ENCODE results near the gene SHISA3.

Gene SHISA3

DNA sequence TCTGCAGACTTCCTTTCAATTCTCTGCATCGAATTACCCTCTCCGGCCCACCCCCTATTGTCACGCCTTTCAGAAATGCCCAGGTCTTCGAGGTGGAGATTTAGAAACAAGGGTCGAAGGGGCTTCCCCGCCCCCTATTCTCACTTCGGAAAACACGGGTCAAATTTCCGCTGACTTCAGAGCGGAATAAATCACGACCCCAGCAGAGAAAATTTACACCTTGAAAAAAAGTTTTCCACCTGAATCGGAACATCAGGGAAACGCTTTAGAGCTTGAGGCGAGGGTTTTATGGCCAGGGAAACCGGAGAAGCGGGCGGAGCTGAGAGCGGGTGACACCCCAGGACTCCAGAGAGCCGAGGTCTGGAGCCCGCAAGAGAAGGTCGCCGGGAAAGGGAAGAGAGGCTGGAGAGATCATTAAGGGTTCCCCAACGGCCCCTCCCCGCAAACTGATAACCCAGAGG is 1.6 kb downstream of the SHISA3 start:
- no peak for DNase-seq (ENCODE audit: low read depth)
- H3K4me3 ChIP-seq (ENCODE audit: low read depth, low read length), result no peak overlapping the region
- TF ChIP-seq, protein P1, sequence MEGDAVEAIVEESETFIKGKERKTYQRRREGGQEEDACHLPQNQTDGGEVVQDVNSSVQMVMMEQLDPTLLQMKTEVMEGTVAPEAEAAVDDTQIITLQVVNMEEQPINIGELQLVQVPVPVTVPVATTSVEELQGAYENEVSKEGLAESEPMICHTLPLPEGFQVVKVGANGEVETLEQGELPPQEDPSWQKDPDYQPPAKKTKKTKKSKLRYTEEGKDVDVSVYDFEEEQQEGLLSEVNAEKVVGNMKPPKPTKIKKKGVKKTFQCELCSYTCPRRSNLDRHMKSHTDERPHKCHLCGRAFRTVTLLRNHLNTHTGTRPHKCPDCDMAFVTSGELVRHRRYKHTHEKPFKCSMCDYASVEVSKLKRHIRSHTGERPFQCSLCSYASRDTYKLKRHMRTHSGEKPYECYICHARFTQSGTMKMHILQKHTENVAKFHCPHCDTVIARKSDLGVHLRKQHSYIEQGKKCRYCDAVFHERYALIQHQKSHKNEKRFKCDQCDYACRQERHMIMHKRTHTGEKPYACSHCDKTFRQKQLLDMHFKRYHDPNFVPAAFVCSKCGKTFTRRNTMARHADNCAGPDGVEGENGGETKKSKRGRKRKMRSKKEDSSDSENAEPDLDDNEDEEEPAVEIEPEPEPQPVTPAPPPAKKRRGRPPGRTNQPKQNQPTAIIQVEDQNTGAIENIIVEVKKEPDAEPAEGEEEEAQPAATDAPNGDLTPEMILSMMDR (conservative IDR thresholded peaks at IDR 0.05; ENCODE audit: low read depth, low read length), result no peak

DNA sequence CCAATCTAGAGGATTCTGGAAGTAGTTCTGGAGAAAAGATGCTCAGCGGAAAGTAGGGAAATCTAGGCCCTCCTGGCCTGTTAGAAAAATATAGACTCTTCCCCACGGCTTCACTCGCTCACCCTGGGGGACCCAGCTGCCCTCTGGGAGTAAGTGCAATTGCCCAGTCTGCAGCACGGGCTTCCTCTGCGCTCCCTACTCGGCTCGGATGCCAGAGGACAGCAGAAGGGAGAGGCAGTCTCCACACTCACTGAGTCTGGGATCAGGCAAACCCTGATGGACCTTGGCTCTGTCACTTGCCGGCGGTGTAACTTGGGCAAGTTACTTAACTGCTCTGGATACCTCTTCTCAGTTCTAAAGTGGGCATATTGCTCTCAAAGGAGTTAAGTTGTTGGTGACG is 2.1 kb downstream of the SHISA3 start:
- DNase-seq (ENCODE audit: low read depth), result no peak
- no peak overlapping the region for H3K4me3 ChIP-seq (ENCODE audit: low read depth, low read length)
- TF ChIP-seq, protein P1 (conservative IDR thresholded peaks at IDR 0.05; ENCODE audit: low read depth, low read length), result no peak

DNA sequence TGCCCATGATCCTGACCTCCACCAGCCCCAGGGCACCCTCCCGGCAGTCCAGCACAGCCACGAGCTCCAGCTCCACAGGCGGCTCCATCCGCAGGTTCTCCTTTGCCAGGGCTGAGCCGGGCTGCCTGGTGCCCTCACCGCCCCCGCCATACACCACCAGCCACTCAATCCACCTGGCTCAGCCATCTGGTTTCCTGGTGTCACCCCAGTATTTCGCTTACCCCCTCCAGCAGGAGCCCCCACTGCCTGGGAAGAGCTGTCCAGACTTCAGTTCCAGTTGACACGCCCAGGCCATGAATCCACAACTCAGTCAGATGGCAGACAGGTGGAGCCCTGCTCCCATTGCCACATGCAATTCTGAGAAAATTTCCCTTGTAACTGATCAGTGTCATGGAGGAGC is 3.9 kb downstream of the SHISA3 start:
- TF ChIP-seq, protein P1 (conservative IDR thresholded peaks at IDR 0.05; ENCODE audit: low read depth, low read length), result no peak
- no peak for DNase-seq (ENCODE audit: low read depth)
- no peak overlapping the region for H3K4me3 ChIP-seq (ENCODE audit: low read depth, low read length)

DNA sequence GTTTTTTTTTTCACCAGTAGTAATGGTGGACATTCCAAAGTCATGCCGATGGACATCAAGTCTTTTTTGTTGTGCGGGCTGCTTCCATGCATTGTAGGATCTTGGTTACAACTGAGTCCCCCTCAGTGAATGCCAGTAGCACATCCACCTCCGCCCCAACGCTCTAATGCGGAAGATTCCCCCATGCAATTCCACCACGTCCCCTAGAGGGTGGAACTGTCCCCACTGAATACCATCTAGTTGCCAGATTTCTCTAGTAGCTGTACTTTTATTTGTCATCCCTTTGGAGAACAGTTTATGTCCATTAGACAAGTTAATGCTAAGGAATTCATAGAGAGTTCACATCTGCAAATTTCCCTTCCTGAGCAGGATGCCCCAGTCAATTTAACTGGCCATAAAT is 6.7 kb downstream of the SHISA3 start:
- H3K4me3 ChIP-seq (ENCODE audit: low read depth, low read length), result no peak overlapping the region
- no peak for DNase-seq (ENCODE audit: low read depth)
- TF ChIP-seq, protein P1 (conservative IDR thresholded peaks at IDR 0.05; ENCODE audit: low read depth, low read length), result peak; percentile 3

DNA sequence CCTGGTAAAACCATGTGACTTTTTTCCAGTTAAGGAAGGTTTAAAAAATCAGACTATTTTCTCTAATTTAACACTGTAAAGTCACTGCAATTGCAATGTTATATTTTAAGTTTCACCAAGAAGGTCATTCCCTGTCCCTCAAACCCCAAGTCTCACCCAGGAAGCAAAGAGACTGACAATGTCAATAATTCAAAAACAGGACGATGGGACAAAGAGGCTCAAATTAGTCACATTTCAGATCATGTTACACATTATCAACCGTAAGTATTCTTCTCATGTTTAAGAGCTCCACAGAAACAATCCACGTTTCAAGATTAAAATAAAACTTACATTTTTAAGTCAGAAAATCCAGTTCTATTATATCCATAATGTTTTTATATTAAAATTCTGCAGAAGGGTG is 13.2 kb downstream of the SHISA3 start:
- TF ChIP-seq, protein P1 (conservative IDR thresholded peaks at IDR 0.05; ENCODE audit: low read depth, low read length), result no peak
- no peak for DNase-seq (ENCODE audit: low read depth)
- H3K4me3 ChIP-seq (ENCODE audit: low read depth, low read length), result no peak overlapping the region

DNA sequence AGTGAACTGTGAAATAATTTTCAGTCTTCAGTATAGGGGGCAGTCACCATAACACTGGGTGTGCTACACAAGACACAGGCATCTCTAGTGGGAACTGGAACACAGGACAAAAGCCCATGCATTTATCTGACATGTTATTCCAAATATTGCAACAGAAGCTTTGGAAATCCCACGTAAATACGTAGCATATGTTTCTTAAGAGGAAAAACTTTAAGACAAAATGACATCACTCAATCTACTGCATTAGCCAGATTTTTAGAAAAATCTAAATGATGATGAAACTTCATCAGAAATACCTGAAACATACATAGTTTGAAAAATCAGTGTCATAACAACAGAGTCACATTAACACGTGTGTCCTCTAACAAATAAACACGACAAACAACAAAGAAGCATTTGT is 14.5 kb downstream of the SHISA3 start:
- DNase-seq (ENCODE audit: low read depth), result peak; percentile 30
- TF ChIP-seq, protein P1 (conservative IDR thresholded peaks at IDR 0.05; ENCODE audit: low read depth, low read length), result no peak
- H3K4me3 ChIP-seq (ENCODE audit: low read depth, low read length), result no peak overlapping the region

DNA sequence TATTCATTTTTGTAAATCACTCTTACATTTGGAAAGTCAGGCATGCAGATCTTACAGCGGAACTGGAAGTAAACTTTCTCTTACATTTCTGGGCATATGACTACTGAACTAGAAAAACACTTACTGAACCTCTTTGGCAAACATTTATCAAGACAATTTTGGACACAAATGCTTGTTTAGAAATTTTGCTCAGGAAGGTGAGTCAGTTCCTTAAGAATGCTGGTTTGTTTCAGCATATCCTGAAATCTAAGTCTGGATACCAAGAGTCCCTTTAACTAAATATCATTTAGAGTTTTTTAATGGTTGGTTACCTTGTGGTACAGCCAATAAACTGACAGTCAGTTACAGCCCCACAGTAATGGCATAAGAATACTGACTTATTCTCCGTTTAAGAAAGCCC is 15.0 kb downstream of the SHISA3 start:
- peak; percentile 83 for DNase-seq (ENCODE audit: low read depth)
- TF ChIP-seq, protein P1 (conservative IDR thresholded peaks at IDR 0.05; ENCODE audit: low read depth, low read length), result no peak
- H3K4me3 ChIP-seq (ENCODE audit: low read depth, low read length), result no peak overlapping the region
